Measurements from ENCODE around the gene LRIG2.
"Not testable (repeated sequence)": the region's sequence is repeated elsewhere in the genome, so short reads cannot be mapped to it uniquely, and the experiment has no call there.

LRIG2 gene

DNA sequence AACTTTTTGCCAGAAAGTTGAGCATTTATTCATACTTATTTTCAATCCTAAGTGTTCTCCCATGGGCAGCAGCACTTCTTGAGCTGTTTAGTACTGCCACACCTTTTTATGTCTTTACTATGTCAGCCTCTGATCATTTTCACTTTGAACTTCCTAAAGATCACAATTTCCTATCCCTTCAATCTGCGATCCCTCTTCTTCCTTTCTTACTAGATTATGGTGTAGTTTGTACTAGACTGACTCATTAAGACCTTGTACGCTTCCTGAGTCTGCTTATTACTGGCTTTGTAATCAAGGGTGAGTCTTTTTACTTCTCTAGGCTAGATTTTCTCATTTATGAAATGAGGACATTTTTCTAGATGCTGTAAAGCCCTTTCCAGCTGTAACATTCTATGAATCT, 55.1 kb downstream of the LRIG2 start:
- no peak for DNase-seq

DNA sequence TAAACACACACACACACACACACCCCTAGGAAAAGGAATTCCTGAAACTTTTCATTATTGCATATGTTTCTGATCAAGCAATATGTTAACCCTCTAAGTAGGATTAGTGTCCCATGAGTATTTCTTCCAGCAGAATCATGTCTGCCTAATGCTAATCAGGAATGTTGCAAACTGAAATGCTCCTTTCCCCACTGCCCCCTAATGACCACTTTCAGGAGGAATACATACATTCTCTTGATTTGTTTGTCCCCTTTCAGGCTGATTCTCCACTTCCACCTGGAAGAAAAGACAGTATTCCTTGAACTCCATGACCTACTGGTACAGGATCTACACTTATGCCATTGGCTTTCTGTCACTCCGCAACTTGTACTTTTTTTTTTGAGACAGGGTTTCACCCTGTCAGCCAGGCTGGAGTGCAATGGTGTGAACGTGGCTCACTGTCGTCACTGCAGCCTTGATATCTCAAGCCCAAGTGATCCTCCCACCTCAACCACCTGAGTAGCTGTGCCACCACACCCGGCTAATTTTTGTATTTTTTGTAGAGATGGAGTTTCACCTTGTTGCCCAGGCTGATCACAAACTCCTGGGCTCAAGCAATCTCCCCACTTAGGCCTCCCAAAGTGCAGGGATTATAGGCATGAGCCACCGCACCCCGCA, 56.7 kb downstream of the LRIG2 start:
- DNase-seq = no peak

DNA sequence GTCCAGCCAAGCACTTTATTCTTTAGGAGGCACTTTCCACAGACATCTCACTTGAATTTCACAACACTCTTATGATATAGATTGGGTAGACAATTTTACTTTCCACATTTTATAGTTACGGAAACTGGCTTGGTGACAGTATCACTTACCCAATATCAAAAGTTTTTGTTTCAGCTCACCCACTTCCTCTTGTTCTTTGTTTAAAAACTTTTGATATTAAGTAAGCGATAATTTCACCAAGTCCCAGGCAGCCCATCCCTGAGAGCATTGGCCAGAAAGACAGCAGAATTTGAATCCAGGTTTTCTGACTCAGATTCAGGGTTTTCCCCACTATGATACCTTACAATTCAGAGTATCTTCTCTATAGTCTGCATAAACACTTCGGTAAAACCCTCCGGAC, 60.0 kb downstream of the LRIG2 start:
- peak; percentile 8 to 26 for DNase-seq

DNA sequence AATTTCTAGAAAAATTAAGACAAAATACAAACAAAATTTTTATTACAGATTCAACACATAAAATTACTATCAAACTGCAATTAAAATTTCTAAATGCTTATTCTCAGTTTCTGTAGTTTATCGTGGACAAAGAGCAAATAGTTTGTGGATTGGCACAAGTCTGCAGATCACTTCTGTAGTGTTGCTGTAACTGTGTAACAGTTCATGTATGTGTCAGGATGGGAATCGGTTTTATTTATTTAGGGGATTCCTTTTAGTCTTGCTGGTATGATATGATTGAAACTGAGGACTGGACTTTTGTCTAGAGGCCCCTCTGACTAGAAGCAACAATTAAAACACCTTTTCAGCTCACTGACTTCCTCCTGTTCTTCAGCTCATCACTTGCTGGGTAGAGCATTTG, 60.8 kb downstream of the LRIG2 start:
- no peak for DNase-seq

DNA sequence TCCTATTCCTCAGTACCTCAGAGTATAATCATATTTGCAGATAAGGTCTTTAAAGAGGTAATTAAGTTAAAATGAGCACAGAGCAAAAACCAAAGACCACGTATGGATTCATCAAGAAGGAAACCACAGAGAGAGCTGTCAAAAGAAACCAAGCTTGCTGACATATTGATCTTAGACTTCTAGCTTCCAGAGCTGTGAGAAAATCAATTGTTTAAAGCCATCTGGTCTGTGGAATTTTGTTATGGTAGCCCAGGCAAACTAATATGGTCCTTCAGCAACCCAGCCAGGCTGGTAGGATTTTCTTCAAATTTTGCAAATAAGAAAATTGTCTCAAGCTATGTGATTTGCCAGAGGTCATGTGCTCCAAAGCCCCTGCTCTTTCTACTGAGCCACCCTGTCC, 62.5 kb downstream of the LRIG2 start:
- DNase-seq = no peak

DNA sequence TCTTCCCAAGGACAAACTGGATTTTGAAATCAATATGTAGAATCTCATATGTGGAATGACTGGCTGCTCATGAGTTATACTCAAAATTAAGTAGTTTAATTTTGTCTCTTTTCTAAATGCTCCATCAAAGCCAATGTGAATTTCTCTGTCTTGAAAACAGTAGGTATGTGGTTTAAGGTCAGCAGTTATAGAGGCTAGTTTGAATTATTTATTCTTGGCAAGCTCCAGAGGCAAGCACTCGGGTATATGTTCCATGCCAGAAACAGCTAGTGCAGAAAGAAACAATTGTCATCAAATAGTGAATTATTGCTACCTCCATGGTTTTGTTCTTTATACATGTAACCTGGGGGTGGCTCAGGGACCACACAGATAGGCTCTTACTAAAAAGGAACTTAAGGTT, 63.5 kb downstream of the LRIG2 start:
- no peak for DNase-seq

DNA sequence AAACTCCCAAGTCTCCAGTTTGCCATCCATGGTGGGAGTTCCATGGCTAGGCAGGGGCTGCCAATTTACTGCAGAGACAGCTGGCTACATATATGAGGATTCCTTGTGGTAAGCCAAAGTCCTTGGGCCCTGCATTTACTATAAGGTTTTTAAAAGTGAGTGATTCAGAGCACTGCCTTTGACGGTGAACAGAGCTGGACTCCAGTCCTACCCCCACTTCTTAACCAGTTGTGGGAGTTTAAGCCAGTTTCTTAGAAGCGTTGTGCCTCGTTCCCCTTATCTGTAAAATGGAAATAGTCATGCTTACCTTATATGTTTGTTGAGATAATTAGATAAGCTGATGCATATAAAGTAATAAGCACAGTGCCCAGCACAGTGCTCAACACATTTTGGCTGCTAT, 64.6 kb downstream of the LRIG2 start:
- no peak for DNase-seq

DNA sequence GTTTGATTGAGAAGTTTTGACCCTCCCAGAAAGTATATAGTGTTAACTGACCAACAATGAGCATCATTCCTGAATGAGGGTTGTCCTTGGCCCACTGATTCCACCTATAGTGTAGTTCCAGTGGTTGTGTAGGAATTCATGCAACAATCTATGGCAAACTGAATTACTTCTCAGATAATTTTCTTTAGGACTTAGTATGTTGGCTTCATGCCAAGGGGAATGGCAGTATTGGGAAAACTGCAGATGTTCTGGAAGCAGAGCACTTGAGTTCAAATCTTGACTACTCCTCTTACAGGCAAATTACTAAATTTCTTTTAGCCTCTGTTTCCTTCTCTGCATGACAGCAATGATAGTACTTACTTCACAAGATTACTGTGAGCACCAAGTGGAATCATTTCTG, 65.8 kb downstream of the LRIG2 start:
- DNase-seq = no peak

DNA sequence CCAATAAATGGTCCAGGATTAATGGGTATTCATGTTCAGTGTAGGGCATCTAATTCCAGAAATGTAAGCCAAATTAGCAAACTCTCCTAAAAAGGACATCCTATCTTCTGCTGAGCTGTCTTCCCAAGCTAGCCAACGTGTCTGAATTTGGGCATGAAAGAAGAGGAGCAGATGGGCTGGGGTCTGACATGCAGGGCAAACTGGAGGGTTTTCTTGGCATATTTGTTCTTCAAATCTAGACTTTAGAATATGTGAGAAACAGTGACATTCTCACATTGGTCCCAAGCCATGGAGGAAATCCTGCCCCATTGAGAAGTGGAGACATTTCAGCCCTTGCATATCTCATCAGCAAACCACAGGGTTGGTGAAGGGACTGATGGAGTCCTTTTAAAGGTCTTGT, 67.2 kb downstream of the LRIG2 start:
- no peak for DNase-seq

DNA sequence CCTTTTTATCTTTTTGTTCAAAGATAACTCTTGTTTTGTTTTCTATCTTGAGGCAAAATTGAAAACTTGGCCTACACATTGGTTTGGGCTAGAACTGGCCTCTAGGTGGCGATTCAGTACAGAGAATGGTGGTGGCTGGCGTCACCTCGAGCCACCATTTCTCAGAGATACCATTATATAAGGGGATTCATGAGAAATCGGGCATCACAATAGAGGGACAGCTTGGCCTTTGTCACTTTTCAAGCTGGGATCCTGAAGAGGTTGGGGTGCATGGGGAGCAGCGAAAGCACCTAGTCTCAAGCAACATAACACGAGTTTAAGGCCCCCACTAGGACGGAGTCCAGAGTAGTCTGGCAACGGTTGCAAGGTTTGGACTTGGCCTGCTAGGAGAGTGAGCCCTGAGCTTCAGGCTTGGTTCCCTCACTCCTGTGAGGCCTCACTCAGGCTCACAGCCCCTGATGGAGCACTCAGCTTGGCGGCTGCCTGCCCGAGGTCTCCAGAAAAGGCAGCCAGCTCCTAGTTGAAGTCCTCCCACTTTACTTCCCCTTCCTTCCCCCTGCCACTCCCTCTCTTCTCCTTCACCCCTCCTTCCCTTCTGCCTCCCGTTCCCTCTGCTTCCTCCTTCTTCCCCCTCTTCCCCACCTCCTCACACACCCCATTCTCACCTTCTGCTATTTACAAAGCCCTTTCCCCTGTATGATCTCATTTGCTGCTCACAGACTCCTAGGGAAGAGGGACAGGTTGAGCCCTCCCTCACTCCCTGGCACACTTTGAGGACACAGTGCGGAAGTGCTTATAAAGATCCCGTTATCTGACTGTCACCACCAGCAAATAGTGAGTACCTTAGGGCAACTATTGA, 67.8 kb downstream of the LRIG2 start:
- peak; percentile 30 to 54 for DNase-seq

DNA sequence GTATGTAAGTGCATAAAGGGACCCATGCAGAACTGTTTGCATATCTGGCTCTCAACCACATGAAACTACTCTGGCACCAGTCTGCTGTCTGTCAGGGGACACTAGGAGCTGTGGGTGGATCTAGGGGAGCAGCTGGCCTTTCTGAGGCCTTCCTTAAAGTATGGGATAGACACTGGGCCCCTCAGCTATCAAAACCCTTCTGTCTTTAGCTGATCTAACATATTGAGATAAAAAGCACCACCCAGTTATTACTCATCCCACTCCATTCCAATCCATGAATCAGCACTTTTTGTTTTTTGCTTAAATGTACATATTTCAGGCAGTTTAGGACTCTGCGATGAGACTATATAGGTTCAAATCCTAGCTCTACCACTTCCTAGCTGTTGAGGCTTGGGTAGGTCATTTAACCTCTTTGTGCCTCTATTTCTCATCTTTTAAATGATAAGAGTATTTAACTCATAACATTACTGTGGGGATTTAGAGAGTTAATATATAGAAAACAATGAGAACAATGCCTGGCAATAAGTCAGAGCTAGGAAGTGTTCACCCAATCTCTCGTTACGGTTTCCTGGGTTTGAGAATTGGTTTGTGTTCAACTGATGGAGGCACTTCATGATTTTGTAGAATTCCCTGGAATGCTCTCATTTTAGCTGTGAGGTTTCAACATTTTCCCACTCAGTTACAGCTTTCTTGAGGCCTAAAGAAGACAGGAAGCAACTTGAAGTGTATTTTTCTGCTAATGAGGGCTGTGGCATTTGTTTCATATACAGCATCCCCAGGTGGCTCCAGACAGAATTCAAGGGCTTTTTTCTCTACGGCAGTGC, 68.9 kb downstream of the LRIG2 start:
- DNase-seq = no peak

DNA sequence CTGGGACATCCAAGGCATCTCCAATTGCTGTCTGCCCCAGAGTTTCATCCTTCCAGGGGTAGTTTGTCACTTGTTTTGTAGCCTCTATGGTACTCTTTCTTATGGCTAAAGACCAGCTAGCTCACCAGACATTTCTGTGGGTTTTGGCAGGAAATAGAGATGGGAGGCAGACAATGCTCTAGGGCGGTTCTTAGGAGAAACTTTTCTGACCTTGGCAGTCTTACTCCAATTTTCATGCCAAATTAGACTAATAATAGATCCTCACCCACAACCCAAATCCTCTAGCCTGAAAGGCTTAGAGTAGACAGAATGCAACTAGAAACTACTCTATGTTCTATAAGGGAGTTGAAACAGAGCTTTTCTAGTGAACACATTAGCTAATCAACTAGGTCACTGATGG, 69.8 kb downstream of the LRIG2 start:
- no peak for DNase-seq

DNA sequence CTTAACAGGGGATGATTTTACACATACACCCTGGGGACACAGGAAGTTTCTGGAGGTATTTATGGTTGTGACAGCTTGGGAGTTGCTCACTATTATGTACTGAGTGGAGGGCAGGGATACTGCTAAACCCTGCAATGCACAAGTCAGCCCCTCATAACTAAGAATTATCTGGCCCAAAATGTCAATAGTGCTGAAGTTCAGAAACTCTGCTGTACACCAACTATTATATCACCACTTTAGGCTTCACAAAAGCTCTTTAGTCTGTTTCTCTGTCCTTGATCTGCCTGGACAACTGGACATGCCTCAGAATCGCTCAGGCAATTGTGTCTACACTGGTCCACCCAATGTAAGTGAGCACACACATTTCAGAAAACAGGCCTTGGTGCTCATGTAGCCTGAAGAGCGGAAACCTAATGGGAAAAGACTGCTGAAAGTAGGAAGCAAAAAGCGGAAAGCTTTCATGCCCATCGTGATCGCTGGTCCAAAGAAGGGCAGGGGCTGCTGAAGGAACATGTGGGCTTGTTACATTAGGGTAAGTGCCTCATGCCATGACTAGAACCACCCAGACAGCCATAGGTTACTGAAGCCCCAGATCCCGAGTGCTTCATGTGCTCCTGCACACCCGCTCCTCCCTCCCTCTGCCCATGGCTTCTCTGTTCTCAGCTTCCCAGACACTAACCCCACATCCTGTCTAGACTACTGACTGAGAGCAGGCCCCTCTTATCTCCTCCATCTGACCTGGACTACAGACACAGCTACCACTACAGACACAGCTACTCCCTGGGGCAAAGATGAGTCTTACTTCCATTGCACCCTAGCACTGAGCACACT, 73.5 kb downstream of the LRIG2 start:
- DNase-seq = peak in 1 of 2 donors; percentile 19

DNA sequence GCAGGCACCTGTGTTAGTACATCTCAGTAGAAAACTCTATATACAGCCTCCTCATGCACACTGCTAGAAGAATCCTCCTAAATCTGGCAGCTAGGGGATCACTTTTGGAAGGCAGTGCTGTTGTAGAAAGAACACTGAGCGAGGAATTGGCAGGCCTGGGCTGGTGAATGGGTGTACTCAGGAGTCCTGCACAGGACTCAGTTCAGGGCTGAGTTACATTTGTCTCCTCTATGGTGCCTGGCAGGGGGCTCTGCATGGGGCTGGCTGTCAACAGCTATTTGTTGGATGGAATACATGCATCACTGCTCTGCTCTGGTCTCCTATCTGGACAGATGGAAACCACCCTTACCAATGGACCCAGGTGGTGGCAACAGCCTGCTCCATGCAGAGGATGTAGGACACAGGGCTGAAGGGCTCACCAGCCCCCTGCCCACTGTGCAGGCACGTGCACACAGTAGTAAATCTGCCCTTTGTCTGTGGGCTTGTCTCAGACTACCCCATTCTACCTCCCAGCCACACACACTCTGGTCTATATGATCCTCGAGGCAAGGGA, 74.2 kb downstream of the LRIG2 start:
- DNase-seq = no peak

DNA sequence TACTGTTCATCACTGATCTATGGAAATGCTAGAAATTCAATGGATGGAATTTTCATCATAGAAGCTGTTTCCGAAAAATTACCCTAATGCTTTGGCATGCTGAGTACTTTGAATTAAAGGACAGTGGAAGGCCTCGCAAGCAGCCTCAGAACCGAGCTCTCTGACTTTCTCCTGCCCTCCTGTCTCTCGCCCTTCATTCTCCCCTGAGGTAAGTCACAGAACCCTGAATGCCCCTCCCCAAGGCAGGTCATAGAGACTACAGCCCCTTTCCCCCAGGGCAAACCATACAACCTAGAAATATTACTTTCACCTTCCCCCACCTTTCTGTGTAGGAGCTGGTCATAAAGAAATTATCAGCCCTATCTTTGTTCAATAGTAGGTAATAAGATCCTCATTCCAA, 74.8 kb downstream of the LRIG2 start:
- no peak for DNase-seq

DNA sequence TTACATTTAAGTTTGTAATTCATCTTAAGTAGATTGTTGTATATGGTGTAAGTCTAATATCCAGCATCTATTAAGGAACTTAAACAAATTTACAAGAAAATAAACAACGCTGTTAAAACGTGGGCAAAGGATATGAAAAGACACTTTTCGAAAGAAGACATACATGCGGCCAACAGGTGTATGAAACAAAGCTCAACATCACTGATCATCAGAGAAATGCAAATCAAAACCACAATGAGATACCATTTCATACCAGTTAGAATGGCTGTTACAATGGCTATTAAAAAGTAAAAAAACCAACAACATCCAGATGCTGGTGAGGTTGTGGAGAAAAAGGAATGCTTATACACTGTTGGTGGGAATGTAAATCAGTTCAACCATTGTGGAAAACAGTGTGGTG, 77.5 kb downstream of the LRIG2 start:
- DNase-seq = not testable (repeated sequence)

DNA sequence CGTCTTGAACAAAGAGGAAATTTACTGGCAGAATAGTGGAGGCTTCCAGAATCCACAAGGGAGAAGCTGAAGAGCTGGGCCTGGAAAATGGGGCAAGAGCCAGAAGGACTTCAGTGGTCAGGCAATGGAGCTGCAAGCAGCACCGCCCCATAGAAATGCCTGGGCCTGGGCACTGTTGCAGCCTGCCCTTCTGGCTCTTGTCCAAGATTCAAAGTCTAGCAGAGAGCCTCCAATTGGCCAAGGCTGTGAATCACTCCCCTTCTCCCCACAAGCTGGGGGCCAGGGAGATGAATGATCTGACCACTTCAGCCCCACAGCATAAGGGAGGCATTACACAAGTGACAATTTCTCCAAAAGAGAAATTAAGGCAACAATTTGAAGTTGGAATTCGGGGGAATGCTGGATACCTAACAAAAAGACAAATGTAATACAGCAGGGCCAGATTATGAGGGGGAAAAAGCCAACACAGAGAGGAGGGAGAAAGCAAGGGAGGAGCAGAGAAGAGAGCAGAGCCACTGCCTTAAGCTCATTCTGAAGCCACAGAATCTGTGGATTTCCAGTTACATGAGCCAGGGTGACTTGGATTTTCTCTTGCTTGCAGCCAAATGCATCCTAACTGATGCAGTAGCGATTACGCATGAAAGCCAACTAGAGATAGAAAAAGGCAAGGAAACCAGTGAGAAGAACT, 80.3 kb downstream of the LRIG2 start:
- no peak for DNase-seq

DNA sequence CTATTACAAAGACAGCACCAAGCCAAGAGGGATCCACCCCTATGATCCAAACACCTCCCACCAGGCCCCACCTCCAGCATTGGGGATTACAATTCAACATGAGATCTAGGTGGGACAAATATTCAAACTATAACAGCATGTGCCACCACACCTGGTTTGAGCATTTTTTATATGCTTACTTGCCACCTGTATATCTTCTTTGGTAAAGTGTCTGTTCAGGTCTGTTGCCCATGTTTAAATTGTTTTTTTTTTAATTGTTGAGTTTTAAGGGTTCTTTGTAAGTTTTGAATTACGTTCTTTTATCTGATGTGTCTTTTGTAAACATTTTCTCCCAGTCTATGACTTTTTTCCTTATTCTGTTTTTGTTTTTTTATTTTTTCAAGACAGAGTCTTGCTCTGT, 83.4 kb downstream of the LRIG2 start:
- no peak for DNase-seq

DNA sequence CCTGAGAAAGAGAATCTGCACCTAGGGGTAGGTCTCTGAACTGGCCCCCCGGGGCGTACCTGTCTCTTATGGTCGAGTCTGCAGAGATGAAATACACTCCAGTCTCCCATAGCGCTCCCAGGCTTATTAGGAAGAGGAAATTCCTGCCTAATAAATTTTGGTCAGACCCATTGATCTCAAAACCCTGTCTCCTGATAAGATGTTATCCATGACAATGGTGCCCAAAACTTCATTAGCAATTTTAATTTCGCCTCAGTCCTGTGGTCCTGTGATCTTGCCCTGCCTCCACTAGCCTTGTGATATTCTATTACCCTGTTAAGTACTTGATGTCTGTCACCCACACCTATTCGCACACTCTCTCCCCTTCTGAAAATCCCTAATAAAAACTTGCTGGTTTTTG, 85.7 kb downstream of the LRIG2 start:
- DNase-seq = not testable (repeated sequence)

DNA sequence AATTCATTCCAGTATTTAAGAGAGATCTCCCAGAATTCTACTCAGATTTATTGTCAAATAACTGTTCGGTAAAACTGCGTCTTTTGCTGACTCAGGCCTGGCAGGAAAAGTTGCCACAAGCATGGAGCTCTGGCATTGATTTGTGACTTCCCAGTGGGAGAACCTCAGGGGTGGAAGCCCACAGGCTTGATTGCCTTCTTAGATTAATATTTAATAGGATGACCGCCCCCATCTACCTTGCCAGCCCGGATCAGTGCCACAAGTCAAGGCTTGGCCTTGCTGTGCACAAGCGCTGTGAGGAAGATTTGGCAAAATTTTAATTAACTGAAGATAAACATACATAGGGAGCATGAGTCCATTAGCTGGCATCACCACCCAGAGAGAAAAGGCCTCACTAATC, 93.5 kb downstream of the LRIG2 start:
- DNase-seq = no peak

DNA sequence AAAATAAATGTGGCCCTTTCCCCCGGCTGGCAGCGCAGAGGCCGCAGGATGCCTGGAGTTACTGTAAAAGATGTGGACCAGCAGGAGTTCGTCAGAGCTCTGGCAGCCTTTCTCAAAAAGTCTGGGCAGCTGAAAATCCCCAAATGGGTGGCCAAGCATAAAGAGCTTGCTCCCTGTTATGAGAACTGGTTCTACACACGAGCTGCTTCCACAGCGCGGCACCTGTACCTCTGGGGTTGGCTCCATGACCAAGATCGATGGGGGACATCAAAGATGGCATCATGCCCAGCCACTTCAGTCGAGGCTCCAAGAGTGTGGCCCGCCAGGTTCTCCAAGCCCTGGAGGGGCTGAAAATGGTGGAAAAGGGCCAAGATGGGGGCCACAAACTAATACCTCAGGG, 95.9 kb downstream of the LRIG2 start:
- no peak for DNase-seq

DNA sequence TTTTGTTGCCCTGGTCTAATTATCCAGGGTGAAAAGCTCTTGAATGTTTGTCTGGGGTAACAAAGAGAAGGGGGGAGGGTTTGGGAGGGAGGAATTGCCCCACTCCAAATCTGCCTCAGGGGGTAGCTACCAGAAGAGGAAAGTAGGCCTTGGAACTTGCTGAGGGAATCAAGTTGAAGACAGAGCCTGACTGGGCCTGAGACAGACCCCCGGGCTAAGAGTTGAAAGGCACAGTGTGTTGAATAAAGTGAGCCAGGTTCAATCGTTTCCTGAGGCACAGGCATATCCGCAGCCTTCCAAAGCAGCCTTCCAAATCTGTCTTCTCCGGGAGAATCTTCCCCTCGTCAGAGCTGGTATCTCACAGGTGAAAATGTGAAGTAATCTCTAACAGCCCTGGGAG, 96.6 kb downstream of the LRIG2 start:
- no peak for DNase-seq

Measured in CD4-positive, alpha-beta T cell treated with Interleukin-1 beta for 1 hour (primary cell).